Activated CD4-positive, alpha-beta T cell treated with anti-CD3 and anti-CD28 coated beads for 4 hours (primary cell): ENCODE data around the gene SVOP.
"Not testable (repeated sequence)": the region's sequence is repeated elsewhere in the genome, so short reads cannot be mapped to it uniquely, and the experiment has no call there.

Experiments used
- DNase-seq, 2 donors: peaks; one replicate each; pipeline ENCODE4 v3.0.0-alpha.2; 2020

The SVOP gene

DNA sequence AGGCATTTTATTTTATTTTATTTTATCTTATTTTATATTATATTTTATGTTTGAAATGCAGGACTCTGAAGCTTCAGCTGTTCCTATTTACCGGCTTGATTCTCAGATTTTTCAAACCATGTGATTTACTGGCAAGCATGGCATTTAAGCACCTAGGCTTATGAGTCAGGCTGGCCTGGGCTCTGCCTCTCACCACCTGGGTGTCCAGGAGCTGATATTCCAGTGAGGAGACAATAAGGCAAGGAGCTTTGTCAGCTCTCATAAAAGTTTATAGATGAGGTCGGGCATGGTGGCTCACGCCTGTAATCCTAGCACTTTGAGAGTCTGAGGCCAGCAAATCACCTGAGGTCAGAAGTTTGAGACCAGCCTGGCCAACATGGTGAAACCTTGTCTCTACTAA, 138.9 kb downstream of the SVOP start:
- DNase-seq, result no peak

GRCh38 chr12:108879615-108880254, 141.1 kb downstream of the SVOP start, which contains the start of gene DAO:
TSS of gene DAO (plus strand) at chr12:108880092. CDS start at chr12:108885007, 4,915 bp downstream.
- DNase-seq, result no peak

- no peak for DNase-seq
These were observed 144.3 kb downstream of the SVOP start for GRCh38 chr12:108876550-108876949.

- no peak for DNase-seq
These were observed 145.0 kb downstream of the SVOP start for GRCh38 chr12:108875682-108876361.

GRCh38 chr12:108875280-108875679, 145.6 kb downstream of the SVOP start:
- no peak for DNase-seq

- DNase-seq, result no peak
These were observed 152.1 kb downstream of the SVOP start for GRCh38 chr12:108868781-108869180.

- not testable (repeated sequence) for DNase-seq
These were observed 154.8 kb downstream of the SVOP start for GRCh38 chr12:108866083-108866482.

DNA sequence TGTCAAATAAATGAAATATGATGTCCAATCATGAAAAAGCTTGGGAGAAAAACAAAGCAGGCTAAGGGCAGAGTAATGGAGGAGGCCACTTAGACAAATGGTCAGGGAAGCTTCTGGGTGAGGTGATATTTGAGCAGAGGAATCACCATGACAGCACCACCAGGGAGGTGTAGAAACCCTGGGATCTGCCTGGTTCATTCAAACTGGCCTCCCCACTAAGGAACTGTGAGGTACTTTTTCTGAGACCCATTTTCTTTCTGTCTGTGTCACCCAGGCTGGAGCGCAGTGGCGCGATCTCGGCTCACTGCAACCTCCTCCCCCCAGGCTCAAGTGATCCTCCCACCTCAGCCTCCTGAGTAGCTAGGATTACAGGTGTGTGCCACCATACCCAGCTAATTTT, 155.7 kb downstream of the SVOP start:
- no peak for DNase-seq

GRCh38 chr12:108862588-108862959, 158.3 kb downstream of the SVOP start:
- DNase-seq, result no peak

- no peak for DNase-seq
These were observed 158.8 kb downstream of the SVOP start for GRCh38 chr12:108861878-108862587.

- DNase-seq, result no peak
These were observed 160.4 kb downstream of the SVOP start for GRCh38 chr12:108860443-108860842.

DNA sequence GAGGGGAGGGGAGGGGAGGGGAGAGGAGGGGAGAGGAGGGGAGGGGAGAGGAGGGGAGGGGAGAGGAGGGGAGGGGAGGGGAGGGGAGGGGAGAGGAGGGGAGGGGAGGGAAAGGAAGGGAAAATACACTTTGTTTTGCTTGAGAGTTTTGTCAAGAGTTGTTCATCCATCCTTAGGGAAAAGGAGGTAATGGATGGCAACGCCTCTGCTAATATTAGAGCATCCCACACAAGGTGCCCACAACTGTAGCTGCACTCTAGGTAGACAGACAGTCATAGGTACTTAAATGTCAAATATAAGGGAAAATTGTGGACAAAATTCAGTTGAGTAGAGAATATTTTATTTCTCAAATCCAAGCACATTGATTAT, 161.0 kb downstream of the SVOP start:
- DNase-seq, result no peak

- DNase-seq, result not testable (repeated sequence)
These were observed 161.5 kb downstream of the SVOP start for GRCh38 chr12:108859141-108859922.

GRCh38 chr12:108858311-108859074, 162.4 kb downstream of the SVOP start:
- no peak for DNase-seq
